ENCODE results near the gene CCDC149.

CCDC149 gene

GRCh38 chr4:24878636-24879016, 34.2 kb downstream of the CCDC149 start:
- no peak for DNase-seq (ENCODE audit: low spot score)

- DNase-seq (ENCODE audit: low spot score), result no peak
These were observed 34.8 kb downstream of the CCDC149 start for GRCh38 chr4:24877868-24878635.

- no peak for DNase-seq (ENCODE audit: low spot score)
These were observed 36.4 kb downstream of the CCDC149 start for GRCh38 chr4:24876431-24876830.

- no peak for DNase-seq (ENCODE audit: low spot score)
These were observed 40.1 kb downstream of the CCDC149 start for GRCh38 chr4:24872720-24873119.

- no peak for DNase-seq (ENCODE audit: low spot score)
These were observed 41.6 kb downstream of the CCDC149 start for GRCh38 chr4:24871210-24871609.

GRCh38 chr4:24867766-24868296, 45.0 kb downstream of the CCDC149 start:
- DNase-seq (ENCODE audit: low spot score), result no peak

- no peak for DNase-seq (ENCODE audit: low spot score)
These were observed 45.6 kb downstream of the CCDC149 start for GRCh38 chr4:24867251-24867650.

GRCh38 chr4:24865401-24865800, 47.4 kb downstream of the CCDC149 start:
- DNase-seq (ENCODE audit: low spot score), result no peak

- no peak for DNase-seq (ENCODE audit: low spot score)
These were observed 49.0 kb downstream of the CCDC149 start for GRCh38 chr4:24863799-24864198.

GRCh38 chr4:24862073-24862751, 50.6 kb downstream of the CCDC149 start:
- no peak for DNase-seq (ENCODE audit: low spot score)

GRCh38 chr4:24858550-24858949, 54.3 kb downstream of the CCDC149 start:
- no peak for DNase-seq (ENCODE audit: low spot score)

GRCh38 chr4:24858026-24858425, 54.8 kb downstream of the CCDC149 start:
- no peak for DNase-seq (ENCODE audit: low spot score)

GRCh38 chr4:24856586-24856985, 56.3 kb downstream of the CCDC149 start:
- no peak for DNase-seq (ENCODE audit: low spot score)

GRCh38 chr4:24855741-24856140, 57.1 kb downstream of the CCDC149 start:
- DNase-seq (ENCODE audit: low spot score), result no peak

- DNase-seq (ENCODE audit: low spot score), result no peak
These were observed 59.7 kb downstream of the CCDC149 start for GRCh38 chr4:24853142-24853541.

- no peak for DNase-seq (ENCODE audit: low spot score)
These were observed 62.2 kb downstream of the CCDC149 start for GRCh38 chr4:24850674-24851073.

GRCh38 chr4:24849756-24850155, 63.1 kb downstream of the CCDC149 start:
- no peak for DNase-seq (ENCODE audit: low spot score)

GRCh38 chr4:24849351-24849750, 63.5 kb downstream of the CCDC149 start:
- no peak for DNase-seq (ENCODE audit: low spot score)

- no peak for DNase-seq (ENCODE audit: low spot score)
These were observed 66.1 kb downstream of the CCDC149 start for GRCh38 chr4:24846716-24847115.

- DNase-seq (ENCODE audit: low spot score), result no peak
These were observed 66.9 kb downstream of the CCDC149 start for GRCh38 chr4:24845902-24846301.

- no peak for DNase-seq (ENCODE audit: low spot score)
These were observed 67.7 kb downstream of the CCDC149 start for GRCh38 chr4:24845132-24845531.

- DNase-seq (ENCODE audit: low spot score), result no peak
These were observed 69.7 kb downstream of the CCDC149 start for GRCh38 chr4:24843096-24843495.

GRCh38 chr4:24842356-24842755, 70.5 kb downstream of the CCDC149 start:
- no peak for DNase-seq (ENCODE audit: low spot score)

All from NAMALWA (cell line).